HG03060 (cell line): ENCODE results near the gene SLC4A8.

ENCODE experiments used
- ATAC-seq: cut with Tn5 transposase; IDR thresholded peaks from one replicate; pipeline ENCODE4 v1.9.1; 2021; ENCODE audit warnings: low read depth, moderate number of reproducible peaks; ENCODE audit not compliant: unreplicated experiment

SLC4A8 gene

GRCh38 chr12:51393676-51394545 lies 30.7 kb upstream of the SLC4A8 start:
- ATAC-seq, result no peak

- ATAC-seq, result no peak
Measured at GRCh38 chr12:51395283-51396230, 29.1 kb upstream of the SLC4A8 start.

GRCh38 chr12:51397670-51398069 lies 27.0 kb upstream of the SLC4A8 start:
- ATAC-seq, result no peak

GRCh38 chr12:51399891-51400290 lies 24.7 kb upstream of the SLC4A8 start:
- no peak for ATAC-seq

GRCh38 chr12:51401020-51401419 lies 23.6 kb upstream of the SLC4A8 start:
- ATAC-seq, result no peak

- no peak for ATAC-seq
Measured at GRCh38 chr12:51401486-51401885, 23.1 kb upstream of the SLC4A8 start.

GRCh38 chr12:51401900-51402299 lies 22.7 kb upstream of the SLC4A8 start:
- no peak for ATAC-seq

GRCh38 chr12:51403159-51403558 lies 21.5 kb upstream of the SLC4A8 start:
- no peak for ATAC-seq

GRCh38 chr12:51403681-51404136 lies 20.9 kb upstream of the SLC4A8 start:
- no peak for ATAC-seq

GRCh38 chr12:51404627-51405026 lies 20.0 kb upstream of the SLC4A8 start:
- ATAC-seq, result no peak

GRCh38 chr12:51405801-51406207 lies 18.8 kb upstream of the SLC4A8 start:
- no peak for ATAC-seq

- ATAC-seq, result no peak
Measured at GRCh38 chr12:51406290-51406689, 18.3 kb upstream of the SLC4A8 start.

- no peak for ATAC-seq
Measured at GRCh38 chr12:51406859-51407258, 17.8 kb upstream of the SLC4A8 start.

GRCh38 chr12:51407604-51408003 lies 17.0 kb upstream of the SLC4A8 start:
- no peak for ATAC-seq

GRCh38 chr12:51409846-51410245 lies 14.8 kb upstream of the SLC4A8 start:
- ATAC-seq, result no peak

- no peak for ATAC-seq
Measured at GRCh38 chr12:51413149-51413548, 11.5 kb upstream of the SLC4A8 start.

- no peak for ATAC-seq
Measured at GRCh38 chr12:51413791-51414190, 10.8 kb upstream of the SLC4A8 start.

- ATAC-seq, result no peak
Measured at GRCh38 chr12:51415931-51416330, 8.7 kb upstream of the SLC4A8 start.

GRCh38 chr12:51417826-51418225 lies 6.8 kb upstream of the SLC4A8 start:
- ATAC-seq, result no peak

GRCh38 chr12:51419425-51420193 lies 5.0 kb upstream of the SLC4A8 start:
- no peak for ATAC-seq
